H1 (cell line): ENCODE data around the gene SULF2. TPM values are rescaled to one million over a fixed set of nuclear protein-coding genes. Genes with fewer than 3 reads are reported as not detected.

Experiments
- CTCF ChIA-PET: fragments of 300-600 bp; sonication (Branson Sonifier 250); formaldehyde crosslinking; loops from one replicate; lab custom pipeline; 2021; ENCODE audit not compliant: partially characterized antibody; lab: Charles Lee
- POLR2A ChIA-PET: fragments of 300-600 bp; sonication (Branson Sonifier 250); formaldehyde crosslinking; loops from one replicate; lab custom pipeline; 2021; ENCODE audit warnings: inconsistent platforms; ENCODE audit not compliant: partially characterized antibody; lab: Charles Lee
- DNase-seq, 2 experiments: peaks; one replicate each; pipeline versions ENCODE4 v3.0.0 to v3.0.0-alpha.2; 2010 to 2022; ENCODE audit warnings: low spot score in 2 of 2, low read depth in 1 of 2, mixed read lengths in 1 of 2
- FAIRE-seq: peaks from 2 replicates; lab custom pipeline; 2011; peaks lifted over from hg19 to GRCh38; lab: Jason Lieb, UNC
- H2AFZ ChIP-seq: 2 replicates; pipeline ENCODE4 v1.8.1; 2012; ENCODE audit warnings: low read length, inconsistent platforms
- H2AK5ac ChIP-seq: 2 replicates; pipeline ENCODE4 v1.6.1; 2013; ENCODE audit warnings: low read depth, low read length
- H2BK120ac ChIP-seq: replicated peaks from 2 replicates; pipeline ENCODE3; 2013; ENCODE audit warnings: low read depth, low read length, inconsistent platforms
- H2BK12ac ChIP-seq: 2 replicates; pipeline ENCODE4 v1.6.1; 2013; ENCODE audit warnings: low read depth, low read length
- H2BK15ac ChIP-seq: 2 replicates; pipeline ENCODE4 v1.6.1; 2013; ENCODE audit warnings: low read length
- H2BK20ac ChIP-seq: 2 replicates; pipeline ENCODE4 v1.6.1; 2013; ENCODE audit warnings: low read length
- H2BK5ac ChIP-seq: 2 replicates; pipeline ENCODE4 v1.6.1; 2013; ENCODE audit warnings: low read depth, low read length
- H3K14ac ChIP-seq: 2 replicates; pipeline ENCODE4 v1.6.1; 2013; ENCODE audit warnings: inconsistent platforms; ENCODE audit not compliant: insufficient read length
- H3K18ac ChIP-seq: 2 replicates; pipeline ENCODE4 v1.6.1; 2013; ENCODE audit warnings: low read length; ENCODE audit errors: extremely low read depth
- H3K23ac ChIP-seq: 2 replicates; pipeline ENCODE4 v1.6.1; 2013; ENCODE audit warnings: inconsistent platforms; ENCODE audit not compliant: insufficient read length
- H3K23me2 ChIP-seq: 2 replicates; pipeline ENCODE4 v1.6.1; 2013; ENCODE audit warnings: low read depth, low read length
- H3K27ac ChIP-seq: 2 replicates; pipeline ENCODE4 v1.6.1; 2011; ENCODE audit warnings: low read depth, low read length, inconsistent platforms
- H3K27me3 ChIP-seq, 4 experiments: replicated peaks in 1 of 4; 1 replicate in 1 of 4; 2 replicates in 3 of 4; pipeline versions ENCODE4 v1.6.1 to v1.8.1; 2011 to 2013; ENCODE audit warnings: low read length in 3 of 4, mild to moderate bottlenecking in 3 of 4, inconsistent platforms in 2 of 4, mixed read lengths in 2 of 4, moderate library complexity in 1 of 4; ENCODE audit not compliant: control insufficient read depth in 3 of 4, insufficient read depth in 3 of 4; ENCODE audit errors: extremely low read depth in 1 of 4
- H3K36me3 ChIP-seq, 4 experiments: 2 replicates each; pipeline versions ENCODE4 v1.6.1 to v1.8.1; 2011 to 2013; ENCODE audit warnings: mild to moderate bottlenecking in 4 of 4, low read length in 3 of 4, moderate library complexity in 2 of 4, control low read depth in 1 of 4, inconsistent platforms in 1 of 4; ENCODE audit not compliant: insufficient read depth in 4 of 4, control insufficient read depth in 2 of 4
- H3K4ac ChIP-seq: replicated peaks from 2 replicates; pipeline ENCODE3; 2013; ENCODE audit warnings: low read length, low read depth, mixed read lengths, inconsistent platforms; ENCODE audit not compliant: insufficient read length
- H3K4me1 ChIP-seq, 4 experiments: replicated peaks in 1 of 4; 1 replicate in 1 of 4; 2 replicates in 3 of 4; pipeline versions ENCODE4 v1.6.1 to v1.8.1; 2011 to 2013; ENCODE audit warnings: low read length in 3 of 4, inconsistent platforms in 2 of 4, mixed read lengths in 1 of 4; ENCODE audit not compliant: insufficient read depth in 4 of 4, control insufficient read depth in 3 of 4
- H3K4me2 ChIP-seq, 2 experiments: 2 replicates each; pipeline versions ENCODE4 v1.6.1 to v1.8.1; 2011 to 2013; ENCODE audit warnings: low read depth in 2 of 2, low read length in 2 of 2, control low read depth in 1 of 2, inconsistent platforms in 1 of 2, mild to moderate bottlenecking in 1 of 2; ENCODE audit not compliant: insufficient read depth in 1 of 2
- H3K4me3 ChIP-seq, 4 experiments: fragments of 200-600, 300-600 bp in 1 of 4; sonication (generic), shearing (Covaris generic), sonication (Bioruptor Twin) in 1 of 4; 2 replicates each; pipeline versions ENCODE4 v1.5.1 to v1.8.1; 2011 to 2016; ENCODE audit warnings: low read length in 4 of 4, low read depth in 3 of 4, control low read depth in 2 of 4, inconsistent platforms in 2 of 4, mild to moderate bottlenecking in 2 of 4, mixed read lengths in 1 of 4, moderate library complexity in 1 of 4; ENCODE audit not compliant: insufficient read depth in 2 of 4; ENCODE audit errors: extremely low read depth in 1 of 4
- H3K56ac ChIP-seq: replicated peaks from 2 replicates; pipeline ENCODE3; 2013; ENCODE audit warnings: low read depth, mild to moderate bottlenecking, mixed read lengths, low read length, inconsistent platforms; ENCODE audit not compliant: insufficient read length
- H3K79me1 ChIP-seq: 2 replicates; pipeline ENCODE4 v1.6.1; 2013; ENCODE audit warnings: low read depth, low read length, control low read depth
- H3K79me2 ChIP-seq, 2 experiments: 2 replicates each; pipeline versions ENCODE4 v1.6.1 to v1.8.1; 2012 to 2013; ENCODE audit warnings: low read length in 2 of 2, mild to moderate bottlenecking in 2 of 2, inconsistent platforms in 1 of 2; ENCODE audit not compliant: insufficient read depth in 2 of 2, control insufficient read depth in 1 of 2
- H3K9ac ChIP-seq, 4 experiments: replicated peaks in 1 of 4; 1 replicate in 1 of 4; 2 replicates in 3 of 4; pipeline versions ENCODE4 v1.6.1 to v1.8.1; 2011 to 2013; ENCODE audit warnings: low read depth in 3 of 4, low read length in 3 of 4, control low read depth in 2 of 4, mild to moderate bottlenecking in 2 of 4, moderate library complexity in 2 of 4, inconsistent platforms in 1 of 4; ENCODE audit errors: extremely low read depth in 1 of 4
- H3K9me3 ChIP-seq, 2 experiments: 2 replicates each; pipeline versions ENCODE4 v1.6.1 to v1.8.1; 2012 to 2013; ENCODE audit warnings: mild to moderate bottlenecking in 2 of 2, moderate library complexity in 2 of 2, control low read depth in 1 of 2, inconsistent platforms in 1 of 2, low read depth in 1 of 2, low read length in 1 of 2, mixed read lengths in 1 of 2; ENCODE audit not compliant: insufficient read depth in 2 of 2
- H4K20me1 ChIP-seq, 2 experiments: replicated peaks in 1 of 2; 2 replicates each; pipeline versions ENCODE3 to v1.8.1; 2011 to 2013; ENCODE audit warnings: inconsistent platforms in 2 of 2, low read length in 2 of 2, mild to moderate bottlenecking in 1 of 2; ENCODE audit not compliant: insufficient read depth in 2 of 2, control insufficient read depth in 1 of 2
- H4K5ac ChIP-seq: 2 replicates; pipeline ENCODE4 v1.6.1; 2013; ENCODE audit warnings: low read length, low read depth, mixed read lengths, inconsistent platforms; ENCODE audit not compliant: insufficient read length
- H4K8ac ChIP-seq: 2 replicates; pipeline ENCODE4 v1.8.0; 2013; ENCODE audit warnings: mild to moderate bottlenecking, moderate library complexity, low read length, inconsistent platforms; ENCODE audit not compliant: insufficient read depth; ENCODE audit errors: extremely low read depth
- H4K91ac ChIP-seq: replicated peaks from 2 replicates; pipeline ENCODE3; 2013; ENCODE audit warnings: low read length, mixed read lengths, inconsistent platforms; ENCODE audit not compliant: insufficient read length
- CBX8 ChIP-seq: fragments of 300-800, 300-1000 bp; sonication (generic); IDR thresholded peaks from 2 replicates; pipeline ENCODE4 v1.7.1; 2016; ENCODE audit warnings: low read depth, low read length, borderline replicate concordance
- GABPA ChIP-seq: IDR thresholded peaks from 2 replicates; pipeline ENCODE4 v1.6.1; 2011; ENCODE audit warnings: mild to moderate bottlenecking, low read length, moderate library complexity, borderline replicate concordance; ENCODE audit not compliant: insufficient read depth
- JUND ChIP-seq: IDR thresholded peaks from 2 replicates; pipeline ENCODE4 v1.6.1; 2011; ENCODE audit warnings: mild to moderate bottlenecking, improper control_type of control experiment, low read length
- MAFK ChIP-seq: IDR thresholded peaks from 2 replicates; pipeline ENCODE4 v1.6.1; 2012; ENCODE audit warnings: low read depth, mild to moderate bottlenecking, improper control_type of control experiment, low read length
- POU5F1 ChIP-seq: IDR thresholded peaks from 2 replicates; pipeline ENCODE4 v1.6.1; 2011; ENCODE audit warnings: low read depth, mild to moderate bottlenecking, low read length, moderate library complexity
- RFX5 ChIP-seq: IDR thresholded peaks from 2 replicates; pipeline ENCODE4 v1.6.1; 2011; ENCODE audit warnings: low read depth, low read length, improper control_type of control experiment, borderline replicate concordance
- SIN3A ChIP-seq, 2 experiments: IDR thresholded peaks in 1 of 2; conservative IDR thresholded peaks in 1 of 2; 2 replicates each; pipeline ENCODE4 v1.6.1; 2011 to 2012; ENCODE audit warnings: low read length in 2 of 2, improper control_type of control experiment in 1 of 2, low read depth in 1 of 2, mild to moderate bottlenecking in 1 of 2
- SUZ12 ChIP-seq: fragments of 200-600 bp; sonication (generic); IDR thresholded peaks from 2 replicates; pipeline ENCODE4 v1.6.1; 2012; ENCODE audit warnings: mild to moderate bottlenecking, inconsistent platforms, low read length, moderate library complexity, mixed read lengths
- TEAD4 ChIP-seq: IDR thresholded peaks from 2 replicates; pipeline ENCODE4 v1.6.1; 2012; ENCODE audit warnings: low read depth, low read length, inconsistent platforms, mixed read lengths
- WGBS, 2 experiments: shearing (Covaris generic) in 1 of 2; methylation state at CpG; one replicate each; pipeline versions ENCODE4 v1.1.6 to v1.1.7; 2013 to 2015; ENCODE audit warnings: low lambda C conversion rate in 2 of 2, mixed read lengths in 2 of 2, inconsistent platforms in 1 of 2, low coverage in 1 of 2, missing lambda C conversion rate in 1 of 2; ENCODE audit not compliant: insufficient replicate concordance in 2 of 2, insufficient coverage in 1 of 2, insufficient read length in 1 of 2; ENCODE audit errors: extremely low coverage in 1 of 2, missing lambda C conversion rate in 1 of 2; 5-methylcytosine and 5-hydroxymethylcytosine counted together
- polyA plus RNA-seq, 7 experiments: library from polyadenylated mRNA; depleted of rRNA in 3 of 7; stranded (reverse) in 5 of 7; unstranded in 2 of 7; fragments of >200 nt in 5 of 7; fragments of 200-250 nt in 2 of 7; gene quantifications; 1 replicate in 5 of 7; 2 replicates in 1 of 7; 4 replicates in 1 of 7; pipeline versions ENCODE4 v1.2.1 to v1.2.3, GENCODE V29; 2011 to 2013; ENCODE audit warnings: missing spikeins in 2 of 7, mixed read lengths in 2 of 7
- total RNA-seq: library from RNA; stranded (reverse); fragmentation: NEBNext Ultra II Directional; extraction: Animal tissue kit (Norgen Biotek cat#: 25700); gene quantifications from 2 replicates; pipeline ENCODE4 v1.2.1, GENCODE V29; 2021
- TF ChIP-seq, protein P1 (sequence below): IDR thresholded peaks from 2 replicates; pipeline ENCODE4 v1.6.1; 2011; ENCODE audit warnings: low read depth, mild to moderate bottlenecking, low read length; ENCODE audit not compliant: insufficient read depth

SULF2 gene
- total and polyA plus RNA-seq, 2 of the 8 experiments (the other 6 are each of a cell fraction or from before 2014, with no cell fraction given), result 15.7 to 28.2 TPM

DNA sequence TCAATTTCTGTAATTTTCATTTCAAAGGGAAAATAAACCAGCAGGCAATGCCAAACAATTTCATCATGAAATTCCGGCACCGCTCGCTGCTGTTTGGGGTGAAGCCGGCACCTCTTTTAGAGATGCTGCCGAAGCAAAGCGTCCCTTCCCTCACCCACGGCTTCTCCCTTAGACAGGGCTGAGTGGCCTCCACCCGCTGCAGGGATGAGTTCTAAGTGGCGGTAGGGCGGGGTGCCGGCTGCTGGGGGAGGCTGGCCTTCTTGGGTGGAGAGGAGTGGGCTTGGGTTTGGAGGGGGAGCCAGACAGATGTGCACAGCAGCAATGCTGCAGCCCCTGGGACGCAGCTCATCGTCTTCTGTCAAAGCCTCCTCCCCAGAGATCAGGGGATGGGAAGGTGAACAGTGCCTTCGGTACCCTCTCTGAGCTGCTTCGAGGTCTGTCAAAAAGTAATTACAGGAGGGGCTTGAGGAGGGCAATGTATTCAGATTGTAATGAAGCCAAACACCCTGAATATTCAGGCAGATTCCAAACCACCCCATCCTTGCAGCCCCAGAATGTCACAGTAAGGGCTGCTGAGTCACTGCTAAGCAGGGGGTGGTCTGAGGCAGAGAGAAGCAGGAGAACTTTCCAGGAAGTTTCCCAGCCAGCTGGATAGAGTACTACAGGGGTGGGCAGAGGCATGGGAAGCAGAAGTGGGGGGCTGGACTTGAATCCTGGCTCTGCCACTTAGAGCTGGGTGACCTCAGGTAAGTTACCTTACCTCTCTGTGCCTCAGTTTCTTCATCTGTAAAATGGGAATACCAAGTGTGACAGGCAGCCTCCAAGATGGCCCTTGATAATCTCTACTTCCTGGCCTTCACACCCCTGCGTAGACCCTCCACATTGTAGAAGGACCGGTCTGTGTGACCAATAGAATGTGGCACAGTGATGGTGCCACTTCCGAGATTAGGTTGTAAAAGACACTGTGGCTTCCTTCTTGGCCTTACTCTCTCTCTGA is 96.6 kb downstream of the SULF2 start:
- peaks cover 0 to 9% (median 4%) of the 10 kb centered on the region in 4 experiments; a peak in 3 of 8 replicates for H3K36me3 ChIP-seq
- no peak overlapping the region for H4K5ac ChIP-seq
- H3K14ac ChIP-seq, result no peak overlapping the region
- H2BK12ac ChIP-seq, result 0 out of 2 replicates have a peak overlapping the region, but pooled peaks have one; percentile 32
- no peak overlapping the region for H3K23ac ChIP-seq
- no peaks in the 10 kb centered on the region for H3K27me3 ChIP-seq
- CTCF ChIA-PET, result interaction anchor here (1.3 to 1.7 kb wide), 2 partner anchors 8 to 12 kb away, joined by 4 to 6 read pairs; no protein-coding TSS in a partner anchor
- H3K9me3 ChIP-seq, result peaks cover 37 to 41% of the 10 kb centered on the region in 2 experiments
- no peak overlapping the region for H4K8ac ChIP-seq
- peak overlapping the region; percentile 27; the same call in 1 of the 2 replicates for H2BK5ac ChIP-seq
- no peaks in the 10 kb centered on the region for H3K79me1 ChIP-seq
- H3K56ac ChIP-seq, result no peak overlapping the region
- H3K4me1 ChIP-seq, result peaks cover 0 to 8% (median 5%) of the 10 kb centered on the region in 4 experiments; a peak in 4 of 7 replicates
- FAIRE-seq, result no peak
- no peak overlapping the region for H3K9ac ChIP-seq
- no peak for DNase-seq
- 82% methylated on average over 18 of the region's 18 CpGs; no CpG with 5 or more reads in 1 of the 2 experiments for WGBS, 2 experiments
- POLR2A ChIA-PET, result no interaction called here
- no peak overlapping the region for H2BK20ac ChIP-seq
- no peaks in the 10 kb centered on the region for H3K23me2 ChIP-seq
- no peak overlapping the region for H3K27ac ChIP-seq
- no peak overlapping the region for H4K91ac ChIP-seq
- no peak overlapping the region for H2BK120ac ChIP-seq
- no peak overlapping the region for H2AFZ ChIP-seq
- no peak overlapping the region for H3K4me3 ChIP-seq
- no peaks in the 10 kb centered on the region for H4K20me1 ChIP-seq
- H2AK5ac ChIP-seq, result no peak overlapping the region
- no peak overlapping the region for H3K18ac ChIP-seq
- H3K4me2 ChIP-seq, result peak overlapping the region; percentile 28 to 32; a peak in 2 of 4 replicates
- no peaks in the 10 kb centered on the region for H3K79me2 ChIP-seq
- H3K4ac ChIP-seq, result no peak overlapping the region
- H2BK15ac ChIP-seq, result no peak overlapping the region
- TF ChIP-seq, protein P1, sequence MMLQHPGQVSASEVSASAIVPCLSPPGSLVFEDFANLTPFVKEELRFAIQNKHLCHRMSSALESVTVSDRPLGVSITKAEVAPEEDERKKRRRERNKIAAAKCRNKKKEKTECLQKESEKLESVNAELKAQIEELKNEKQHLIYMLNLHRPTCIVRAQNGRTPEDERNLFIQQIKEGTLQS, result no peak
- TF ChIP-seq GABPA (no peak), RFX5 (no peak), SIN3A (conservative IDR thresholded peaks at IDR 0.05 in 1 of 2, IDR thresholded peaks at IDR 0.05 in 1 of 2; ENCODE audit: low read depth in 1 of 2, low read length in 2 of 2) (no peak), CBX8 (no peak), SUZ12 (no peak), TEAD4 (0 out of 2 replicates have a peak, but pooled peaks have one; percentile 32), JUND (peak; percentile 67; the same call in 1 of the 2 replicates), POU5F1 (no peak), MAFK (peak; percentile 81; the same call in 1 of the 2 replicates)
